ENCODE data around the gene DOLPP1. TPM values are rescaled to one million over a fixed set of nuclear protein-coding genes. Genes with fewer than 3 reads are reported as not detected.
A peak's percentile ranks its signal among the peaks of the same experiment; 100 is the strongest.

Gene DOLPP1
- total RNA-seq, 2 donors from 2014 or later = 30.1 to 30.4 TPM

DNA sequence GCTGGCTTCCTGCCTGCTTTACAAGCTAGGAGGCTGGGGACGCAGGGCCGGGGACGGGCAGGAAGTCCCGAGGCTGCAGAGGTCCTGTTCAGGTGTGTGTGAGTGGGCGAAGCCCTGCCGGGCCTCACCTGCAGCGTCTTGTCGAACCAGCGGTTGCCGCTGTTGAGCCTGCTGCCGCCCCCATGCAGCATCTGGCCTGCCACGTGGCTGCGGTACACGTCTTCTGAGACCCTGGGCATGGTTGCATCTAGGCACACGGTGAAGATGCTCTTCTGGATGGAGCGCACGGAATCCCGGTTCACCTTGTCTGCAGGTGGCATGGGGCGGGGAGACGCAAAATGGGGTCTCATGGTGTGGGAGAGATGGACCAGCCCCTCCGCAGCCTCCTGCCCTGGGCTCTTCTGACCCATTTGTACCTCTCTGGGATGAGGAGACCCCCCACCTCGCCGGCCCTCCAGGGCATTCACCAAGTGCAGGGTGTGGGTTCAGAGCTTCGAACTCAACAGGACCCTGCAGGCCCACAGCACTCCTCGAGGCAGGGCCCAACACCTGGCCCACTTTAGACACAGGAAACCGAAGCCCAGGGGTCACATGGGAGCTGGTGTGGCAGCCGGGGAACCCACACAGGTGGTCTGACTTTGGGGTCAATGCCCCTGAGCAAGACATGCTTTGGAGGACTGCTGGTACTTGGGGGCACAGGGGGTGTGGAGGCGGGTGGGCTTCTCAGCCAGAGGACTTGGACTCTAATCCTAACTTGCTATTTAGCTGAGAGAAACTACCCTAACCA is 19.7 kb downstream of the DOLPP1 start:
- Histone ChIP-seq H3K27ac (ENCODE audit: low read depth, low read length) (no peak overlapping the region), H3K36me3 (ENCODE audit: control insufficient read depth, insufficient read depth, low read length) (no peaks in the 10 kb centered on the region), H3K9me3 (ENCODE audit: control insufficient read depth, low read length) (no peaks in the 10 kb centered on the region), H3K4me3 (ENCODE audit: low read length) (no peak overlapping the region), H3K27me3 (ENCODE audit: control insufficient read depth, insufficient read depth, low read length, poor library complexity, severe bottlenecking) (no peaks in the 10 kb centered on the region), H3K9ac (ENCODE audit: extremely low read depth, low read length, poor library complexity, severe bottlenecking) (no peak overlapping the region), H3K4me1 (ENCODE audit: control insufficient read depth, insufficient read depth, low read length) (no peaks in the 10 kb centered on the region)
- Mint-ChIP-seq H3K36me3 (ENCODE audit: low read depth) (peaks cover 3% of the 10 kb centered on the region), H3K27me3 (ENCODE audit: insufficient read depth) (peaks cover 12% of the 10 kb centered on the region), H3K4me3 (no peak overlapping the region), H3K27ac (no peak overlapping the region), H3K9me3 (no peaks in the 10 kb centered on the region), H3K4me1 (no peaks in the 10 kb centered on the region)
- TF ChIP-seq, protein P1, sequence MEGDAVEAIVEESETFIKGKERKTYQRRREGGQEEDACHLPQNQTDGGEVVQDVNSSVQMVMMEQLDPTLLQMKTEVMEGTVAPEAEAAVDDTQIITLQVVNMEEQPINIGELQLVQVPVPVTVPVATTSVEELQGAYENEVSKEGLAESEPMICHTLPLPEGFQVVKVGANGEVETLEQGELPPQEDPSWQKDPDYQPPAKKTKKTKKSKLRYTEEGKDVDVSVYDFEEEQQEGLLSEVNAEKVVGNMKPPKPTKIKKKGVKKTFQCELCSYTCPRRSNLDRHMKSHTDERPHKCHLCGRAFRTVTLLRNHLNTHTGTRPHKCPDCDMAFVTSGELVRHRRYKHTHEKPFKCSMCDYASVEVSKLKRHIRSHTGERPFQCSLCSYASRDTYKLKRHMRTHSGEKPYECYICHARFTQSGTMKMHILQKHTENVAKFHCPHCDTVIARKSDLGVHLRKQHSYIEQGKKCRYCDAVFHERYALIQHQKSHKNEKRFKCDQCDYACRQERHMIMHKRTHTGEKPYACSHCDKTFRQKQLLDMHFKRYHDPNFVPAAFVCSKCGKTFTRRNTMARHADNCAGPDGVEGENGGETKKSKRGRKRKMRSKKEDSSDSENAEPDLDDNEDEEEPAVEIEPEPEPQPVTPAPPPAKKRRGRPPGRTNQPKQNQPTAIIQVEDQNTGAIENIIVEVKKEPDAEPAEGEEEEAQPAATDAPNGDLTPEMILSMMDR (conservative IDR thresholded peaks at IDR 0.05) = peak; percentile 49
- peak; percentile 72 for DNase-seq
- 79 to 95% methylated on average over 12 to 28 of the region's 28 CpGs for WGBS, 2 experiments (ENCODE audit: insufficient coverage in 1 of 2, insufficient read length in 1 of 2)

DNA sequence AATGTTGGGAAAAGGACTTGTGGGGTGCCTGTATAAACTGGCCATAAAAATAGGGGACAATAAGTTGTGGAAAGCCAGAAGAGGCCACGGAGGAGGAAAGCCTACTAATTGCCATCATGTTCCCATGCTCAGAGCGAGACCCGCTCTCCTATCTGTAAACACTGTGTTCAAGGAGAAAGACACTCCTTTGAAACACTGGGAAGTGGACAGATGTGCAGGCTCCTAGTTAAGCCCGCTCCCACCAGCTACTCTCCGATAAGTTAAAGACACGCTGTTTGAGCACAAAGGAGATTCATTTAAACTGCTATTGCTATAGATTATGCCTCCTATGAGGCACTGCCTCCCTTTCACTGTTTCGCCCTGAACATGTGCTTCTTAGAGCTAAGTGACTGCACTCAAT is 20.4 kb downstream of the DOLPP1 start:
- WGBS, 2 experiments (ENCODE audit: insufficient coverage in 1 of 2, insufficient read length in 1 of 2) = 82 to 92% methylated on average over 7 of the region's 7 CpGs
- H3K4me3 ChIP-seq (ENCODE audit: low read length) = no peak overlapping the region
- H3K27ac Mint-ChIP-seq = no peak overlapping the region

DNA sequence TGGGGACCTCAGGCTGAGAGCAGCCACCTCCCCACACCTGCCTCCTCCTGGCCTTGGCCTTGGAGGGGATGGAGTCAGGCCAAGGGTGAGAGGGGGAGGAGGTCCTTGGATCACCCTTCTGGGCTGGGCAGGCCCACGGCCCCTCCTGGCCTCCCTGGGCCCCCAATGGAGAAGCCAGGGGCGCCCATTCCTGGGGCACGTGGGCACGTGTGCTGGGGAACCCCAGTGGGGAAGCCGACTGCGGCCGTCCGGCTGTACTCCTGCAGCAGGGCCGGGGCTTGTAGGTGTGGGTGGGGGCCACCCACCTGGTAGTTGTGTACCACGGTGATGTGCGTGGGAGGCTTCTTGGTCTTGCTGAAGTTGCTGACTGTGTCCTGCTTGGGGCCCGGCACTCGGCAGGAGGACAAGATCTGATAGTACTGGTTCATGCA is 21.2 kb downstream of the DOLPP1 start:
- Mint-ChIP-seq H3K36me3 (ENCODE audit: low read depth) (peaks cover 6% of the 10 kb centered on the region), H3K27me3 (ENCODE audit: insufficient read depth) (peaks cover 12% of the 10 kb centered on the region), H3K4me3 (no peak overlapping the region), H3K27ac (no peak overlapping the region), H3K9me3 (no peaks in the 10 kb centered on the region), H3K4me1 (no peaks in the 10 kb centered on the region)
- no peaks in the 10 kb centered on the region for H3K27me3 ChIP-seq (ENCODE audit: control insufficient read depth, insufficient read depth, low read length, poor library complexity, severe bottlenecking)
- H3K36me3 ChIP-seq (ENCODE audit: control insufficient read depth, insufficient read depth, low read length) = no peaks in the 10 kb centered on the region
- no peaks in the 10 kb centered on the region for H3K9me3 ChIP-seq (ENCODE audit: control insufficient read depth, low read length)
- no peak overlapping the region for H3K27ac ChIP-seq (ENCODE audit: low read depth, low read length)
- TF ChIP-seq, protein P1 (conservative IDR thresholded peaks at IDR 0.05) = no peak
- H3K4me3 ChIP-seq (ENCODE audit: low read length) = no peak overlapping the region
- H3K9ac ChIP-seq (ENCODE audit: extremely low read depth, low read length, poor library complexity, severe bottlenecking) = no peak overlapping the region
- no peaks in the 10 kb centered on the region for H3K4me1 ChIP-seq (ENCODE audit: control insufficient read depth, insufficient read depth, low read length)
- WGBS, 2 experiments (ENCODE audit: insufficient coverage in 1 of 2, insufficient read length in 1 of 2) = 94 to 100% methylated on average over 9 to 13 of the region's 13 CpGs
- no peak for DNase-seq

More for the DNA sequence above, 20.4 kb downstream of the DOLPP1 start:
- Histone ChIP-seq H3K27ac (ENCODE audit: low read depth, low read length) (no peak overlapping the region), H3K9ac (ENCODE audit: extremely low read depth, low read length, poor library complexity, severe bottlenecking) (no peak overlapping the region), H3K4me1 (ENCODE audit: control insufficient read depth, insufficient read depth, low read length) (no peaks in the 10 kb centered on the region), H3K9me3 (ENCODE audit: control insufficient read depth, low read length) (no peaks in the 10 kb centered on the region), H3K27me3 (ENCODE audit: control insufficient read depth, insufficient read depth, low read length, poor library complexity, severe bottlenecking) (no peaks in the 10 kb centered on the region), H3K36me3 (ENCODE audit: control insufficient read depth, insufficient read depth, low read length) (no peaks in the 10 kb centered on the region)
- Mint-ChIP-seq H3K4me3 (no peak overlapping the region), H3K4me1 (no peaks in the 10 kb centered on the region), H3K9me3 (no peaks in the 10 kb centered on the region), H3K27me3 (ENCODE audit: insufficient read depth) (peaks cover 12% of the 10 kb centered on the region), H3K36me3 (ENCODE audit: low read depth) (peaks cover 3% of the 10 kb centered on the region)
- DNase-seq = no peak
- TF ChIP-seq, protein P1 (conservative IDR thresholded peaks at IDR 0.05) = no peak
